WTC11 (cell line): ENCODE data around the gene TSNAXIP1. TPM values are rescaled to one million over a fixed set of nuclear protein-coding genes. Genes with fewer than 3 reads are reported as not detected.
A peak's percentile ranks its signal among the peaks of the same experiment; 100 is the strongest.

ENCODE experiments used
- AR ChIP-seq: fragments of 250-450 bp; sonication (Bioruptor Pico); IDR thresholded peaks from 2 replicates; pipeline ENCODE4 v1.9.0; 2021; ENCODE audit warnings: mild to moderate bottlenecking
- ARID4B ChIP-seq: sonication (generic); formaldehyde crosslinking; IDR thresholded peaks from 2 replicates; pipeline ENCODE4 v1.8.0; 2023; ENCODE audit warnings: missing genetic modification reagents, mild to moderate bottlenecking, borderline replicate concordance
- CREB1 ChIP-seq: sonication (generic); formaldehyde crosslinking; IDR thresholded peaks from 2 replicates; pipeline ENCODE4 v1.8.0; 2023; ENCODE audit warnings: mild to moderate bottlenecking, missing genetic modification reagents
- FOXJ3 ChIP-seq: sonication (generic); formaldehyde crosslinking; IDR thresholded peaks from 2 replicates; pipeline ENCODE4 v1.9.0; 2021; ENCODE audit warnings: missing genetic modification reagents, mild to moderate bottlenecking, borderline replicate concordance
- IRF1 ChIP-seq: sonication (generic); formaldehyde crosslinking; IDR thresholded peaks from 2 replicates; pipeline ENCODE4 v1.8.0; 2023; ENCODE audit warnings: missing genetic modification reagents
- IRF2 ChIP-seq: sonication (generic); formaldehyde crosslinking; IDR thresholded peaks from 2 replicates; pipeline ENCODE4 v1.8.0; 2022; ENCODE audit warnings: low read depth, missing genetic modification reagents, borderline replicate concordance
- JAZF1 ChIP-seq: fragments of 250-450 bp; sonication (Bioruptor Pico); IDR thresholded peaks from 2 replicates; pipeline ENCODE4 v1.9.0; 2021; ENCODE audit warnings: moderate library complexity, mild to moderate bottlenecking, inconsistent platforms
- MAX ChIP-seq: sonication (generic); formaldehyde crosslinking; IDR thresholded peaks from 2 replicates; pipeline ENCODE4 v1.8.0; 2022; ENCODE audit warnings: mild to moderate bottlenecking, missing genetic modification reagents
- MXD4 ChIP-seq: fragments of 250-450 bp; sonication (Bioruptor Pico); IDR thresholded peaks from 2 replicates; pipeline ENCODE4 v1.8.0; 2021; ENCODE audit warnings: mild to moderate bottlenecking, moderate library complexity, borderline replicate concordance
- NFATC4 ChIP-seq: fragments of 250-450 bp; sonication (Bioruptor Pico); IDR thresholded peaks from 2 replicates; pipeline ENCODE4 v1.9.0; 2021; ENCODE audit warnings: mild to moderate bottlenecking
- NR3C1 ChIP-seq: sonication (generic); formaldehyde crosslinking; conservative IDR thresholded peaks from 2 replicates; pipeline ENCODE4 v1.8.1; 2023; ENCODE audit warnings: low read depth, mild to moderate bottlenecking, missing genetic modification reagents
- OVOL2 ChIP-seq: fragments of 250-450 bp; sonication (Bioruptor Pico); IDR thresholded peaks from 2 replicates; pipeline ENCODE4 v1.9.0; 2021; ENCODE audit warnings: mild to moderate bottlenecking, borderline replicate concordance
- RELA ChIP-seq: sonication (generic); formaldehyde crosslinking; IDR thresholded peaks from 2 replicates; pipeline ENCODE4 v1.8.1; 2022; ENCODE audit warnings: missing genetic modification reagents, mild to moderate bottlenecking, borderline replicate concordance
- SMAD3 ChIP-seq: sonication (generic); formaldehyde crosslinking; IDR thresholded peaks from 2 replicates; pipeline ENCODE4 v1.8.0; 2022; ENCODE audit warnings: missing genetic modification reagents, mild to moderate bottlenecking, borderline replicate concordance
- SMAD4 ChIP-seq: sonication (generic); formaldehyde crosslinking; IDR thresholded peaks from 2 replicates; pipeline ENCODE4 v1.8.0; 2022; ENCODE audit warnings: mild to moderate bottlenecking, missing genetic modification reagents
- STAT6 ChIP-seq: sonication (generic); formaldehyde crosslinking; conservative IDR thresholded peaks from 2 replicates; pipeline ENCODE4 v1.8.1; 2023; ENCODE audit warnings: mild to moderate bottlenecking, low read depth, missing genetic modification reagents, moderate library complexity
- TCF7 ChIP-seq: sonication (generic); formaldehyde crosslinking; IDR thresholded peaks from 2 replicates; pipeline ENCODE4 v1.8.0; 2022; ENCODE audit warnings: mild to moderate bottlenecking, low read depth, missing genetic modification reagents, moderate library complexity
- ZBTB21 ChIP-seq: sonication (generic); formaldehyde crosslinking; IDR thresholded peaks from 2 replicates; pipeline ENCODE4 v1.8.1; 2023; ENCODE audit warnings: mild to moderate bottlenecking, missing genetic modification reagents, borderline replicate concordance
- ZNF232 ChIP-seq: sonication (generic); formaldehyde crosslinking; IDR thresholded peaks from 2 replicates; pipeline ENCODE4 v1.8.0; 2022; ENCODE audit warnings: mild to moderate bottlenecking, missing genetic modification reagents
- ZNF263 ChIP-seq: sonication (generic); formaldehyde crosslinking; IDR thresholded peaks from 2 replicates; pipeline ENCODE4 v1.8.1; 2022; ENCODE audit warnings: low read depth, mild to moderate bottlenecking, moderate library complexity, missing genetic modification reagents
- ZNF396 ChIP-seq: fragments of 250-450 bp; sonication (Bioruptor Pico); IDR thresholded peaks from 2 replicates; pipeline ENCODE4 v1.8.0; 2021; ENCODE audit warnings: mild to moderate bottlenecking, moderate library complexity, borderline replicate concordance
- total RNA-seq: library from RNA; stranded (reverse); gene quantifications from 3 replicates; pipeline ENCODE4 v1.2.3, GENCODE V29; 2021
- TF ChIP-seq, protein P1 (sequence below): sonication (generic); formaldehyde crosslinking; IDR thresholded peaks from 2 replicates; pipeline ENCODE4 v1.8.1; 2022; ENCODE audit warnings: missing genetic modification reagents, borderline replicate concordance
- TF ChIP-seq, protein P2 (sequence below): sonication (generic); formaldehyde crosslinking; IDR thresholded peaks from 2 replicates; pipeline ENCODE4 v1.8.1; 2023; ENCODE audit warnings: mild to moderate bottlenecking, missing genetic modification reagents, moderate library complexity

TSNAXIP1 gene
- total RNA-seq, 1 experiment from 2014 or later = 0.48 TPM

DNA sequence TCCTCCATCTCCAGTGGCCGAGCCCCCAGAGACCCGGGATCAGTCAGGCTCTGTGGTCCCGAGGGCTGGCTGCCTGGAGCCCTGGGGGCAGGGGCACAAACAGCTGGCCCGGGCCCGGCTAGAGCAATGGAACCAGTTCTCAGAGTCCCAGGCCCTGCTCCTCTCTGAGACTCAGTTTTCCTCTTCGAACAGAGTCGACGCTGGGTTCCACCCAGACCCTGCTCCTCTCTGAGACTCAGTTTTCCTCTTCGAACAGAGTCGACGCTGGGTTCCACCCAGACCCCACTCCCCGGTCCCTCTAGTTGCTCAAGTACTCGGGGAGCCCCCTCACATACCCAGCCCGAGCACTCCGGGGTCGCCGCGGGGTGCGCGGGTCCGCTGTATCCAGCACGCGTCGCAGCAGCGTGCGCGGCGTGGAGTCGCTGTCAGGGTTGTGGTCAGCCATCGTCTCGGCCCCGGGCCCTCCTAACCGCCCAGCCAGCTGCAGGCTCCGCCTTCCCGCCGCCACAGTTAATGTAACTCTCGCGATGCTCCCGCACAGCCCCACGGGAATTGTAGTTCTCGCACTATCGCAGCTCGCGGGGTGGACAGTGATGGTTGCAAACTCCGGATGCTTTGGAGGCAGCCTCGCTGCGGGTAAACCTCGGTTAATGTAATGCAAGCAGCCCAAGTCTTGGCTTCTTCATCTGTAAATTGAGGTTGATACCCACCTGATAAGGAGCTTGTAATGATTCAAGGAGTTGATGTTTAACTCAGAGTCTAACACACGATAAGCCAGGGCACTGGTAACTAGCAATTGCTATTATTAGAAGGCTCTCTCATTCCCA is 26.9 kb downstream of the TSNAXIP1 start (continued):
- TF ChIP-seq, protein P1, sequence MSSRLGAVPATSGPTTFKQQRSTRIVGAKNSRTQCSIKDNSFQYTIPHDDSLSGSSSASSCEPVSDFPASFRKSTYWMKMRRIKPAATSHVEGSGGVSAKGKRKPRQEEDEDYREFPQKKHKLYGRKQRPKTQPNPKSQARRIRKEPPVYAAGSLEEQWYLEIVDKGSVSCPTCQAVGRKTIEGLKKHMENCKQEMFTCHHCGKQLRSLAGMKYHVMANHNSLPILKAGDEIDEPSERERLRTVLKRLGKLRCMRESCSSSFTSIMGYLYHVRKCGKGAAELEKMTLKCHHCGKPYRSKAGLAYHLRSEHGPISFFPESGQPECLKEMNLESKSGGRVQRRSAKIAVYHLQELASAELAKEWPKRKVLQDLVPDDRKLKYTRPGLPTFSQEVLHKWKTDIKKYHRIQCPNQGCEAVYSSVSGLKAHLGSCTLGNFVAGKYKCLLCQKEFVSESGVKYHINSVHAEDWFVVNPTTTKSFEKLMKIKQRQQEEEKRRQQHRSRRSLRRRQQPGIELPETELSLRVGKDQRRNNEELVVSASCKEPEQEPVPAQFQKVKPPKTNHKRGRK (CRISPR knock-in tag) = no peak
- TF ChIP-seq FOXJ3 (CRISPR knock-in tag) (no peak), OVOL2 (CRISPR knock-in tag) (no peak), STAT6 (CRISPR knock-in tag) (no peak), SMAD4 (no peak), TCF7 (CRISPR knock-in tag) (no peak), ZNF232 (CRISPR knock-in tag) (no peak), IRF1 (CRISPR knock-in tag) (0 out of 2 replicates have a peak, but pooled peaks have one; percentile 39), ZNF396 (CRISPR knock-in tag) (no peak), ZNF263 (no peak), ZBTB21 (CRISPR knock-in tag) (no peak), NR3C1 (CRISPR knock-in tag) (no peak), SMAD3 (CRISPR knock-in tag) (no peak), MXD4 (CRISPR knock-in tag) (no peak), NFATC4 (no peak), JAZF1 (CRISPR knock-in tag) (no peak), IRF2 (no peak), AR (CRISPR knock-in tag) (no peak), CREB1 (no peak), MAX (CRISPR knock-in tag) (peak; percentile 81), RELA (no peak), ARID4B (CRISPR knock-in tag) (peak; percentile 90; the same call in 1 of the 2 replicates)
- TF ChIP-seq, protein P2, sequence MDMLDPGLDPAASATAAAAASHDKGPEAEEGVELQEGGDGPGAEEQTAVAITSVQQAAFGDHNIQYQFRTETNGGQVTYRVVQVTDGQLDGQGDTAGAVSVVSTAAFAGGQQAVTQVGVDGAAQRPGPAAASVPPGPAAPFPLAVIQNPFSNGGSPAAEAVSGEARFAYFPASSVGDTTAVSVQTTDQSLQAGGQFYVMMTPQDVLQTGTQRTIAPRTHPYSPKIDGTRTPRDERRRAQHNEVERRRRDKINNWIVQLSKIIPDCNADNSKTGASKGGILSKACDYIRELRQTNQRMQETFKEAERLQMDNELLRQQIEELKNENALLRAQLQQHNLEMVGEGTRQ (CRISPR knock-in tag) = no peak
